Neural crest cell (in vitro differentiated cells): ENCODE data around the gene ADARB1. TPM values are rescaled to one million over a fixed set of nuclear protein-coding genes. Genes with fewer than 3 reads are reported as not detected.

Experiments
- DNase-seq: peaks from one replicate; pipeline ENCODE4 v3.0.0; 2021; ENCODE audit warnings: low read depth, mixed read lengths, low spot score
- H3K27ac Mint-ChIP-seq: one replicate; pipeline ENCODE4 v1.8.0; 2021; ENCODE audit warnings: mild to moderate bottlenecking, mixed read lengths; ENCODE audit not compliant: unreplicated experiment
- H3K27me3 Mint-ChIP-seq: 2 replicates; pipeline ENCODE4 v1.8.0; 2021; ENCODE audit warnings: low read depth, mild to moderate bottlenecking, mixed read lengths
- H3K36me3 Mint-ChIP-seq: 2 replicates; pipeline ENCODE4 v1.8.0; 2021; ENCODE audit warnings: low read depth, mild to moderate bottlenecking, mixed read lengths
- H3K4me1 Mint-ChIP-seq: 2 replicates; pipeline ENCODE4 v1.8.0; 2021; ENCODE audit warnings: mixed read lengths
- H3K4me3 Mint-ChIP-seq: one replicate; pipeline ENCODE4 v1.8.0; 2021; ENCODE audit warnings: mild to moderate bottlenecking, mixed read lengths
- H3K9me3 Mint-ChIP-seq: 2 replicates; pipeline ENCODE4 v1.8.0; 2021; ENCODE audit warnings: mixed read lengths
- total RNA-seq: library from RNA; stranded (reverse); gene quantifications from 2 replicates; pipeline ENCODE4 v1.2.1, GENCODE V29; 2021
- TF ChIP-seq, protein P1 (sequence below): fragments of 200-600 bp; sonication (generic); conservative IDR thresholded peaks from 2 replicates; pipeline ENCODE4 v1.5.0; 2021; ENCODE audit warnings: antibody characterized with exemption, mild to moderate bottlenecking

ADARB1 gene
- total RNA-seq, 1 donor from 2014 or later, result 21.0 TPM

DNA sequence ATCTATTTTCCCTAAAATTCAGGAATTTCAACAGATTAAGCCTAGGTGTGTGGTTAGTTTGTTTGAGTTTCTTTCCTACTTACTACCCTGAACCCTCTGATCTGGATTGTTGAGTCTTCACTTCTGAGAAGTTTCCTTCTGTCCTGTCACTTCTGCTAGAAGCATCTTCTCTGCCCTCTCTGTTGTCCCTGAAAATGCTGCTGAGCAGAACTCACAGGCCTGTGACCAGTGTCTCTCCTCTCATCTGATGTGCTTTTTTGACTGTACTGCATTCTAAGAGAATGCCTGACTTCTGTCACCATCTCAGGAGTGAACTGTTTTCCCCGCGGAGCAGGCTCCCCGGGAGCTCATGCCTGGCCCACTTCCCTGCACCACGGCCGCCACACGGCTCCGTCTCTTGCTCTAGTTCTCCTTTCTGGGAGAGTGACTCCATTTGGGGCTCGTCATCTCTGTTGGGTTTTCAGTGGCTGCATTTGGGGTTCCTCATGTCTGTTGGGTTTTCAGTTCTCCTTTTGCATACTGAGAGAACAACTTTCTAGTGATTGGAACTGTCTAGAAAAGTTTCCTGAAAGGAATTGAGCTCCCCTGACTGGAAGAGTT, 135.4 kb downstream of the ADARB1 start:
- no peak overlapping the region for H3K27ac Mint-ChIP-seq

DNA sequence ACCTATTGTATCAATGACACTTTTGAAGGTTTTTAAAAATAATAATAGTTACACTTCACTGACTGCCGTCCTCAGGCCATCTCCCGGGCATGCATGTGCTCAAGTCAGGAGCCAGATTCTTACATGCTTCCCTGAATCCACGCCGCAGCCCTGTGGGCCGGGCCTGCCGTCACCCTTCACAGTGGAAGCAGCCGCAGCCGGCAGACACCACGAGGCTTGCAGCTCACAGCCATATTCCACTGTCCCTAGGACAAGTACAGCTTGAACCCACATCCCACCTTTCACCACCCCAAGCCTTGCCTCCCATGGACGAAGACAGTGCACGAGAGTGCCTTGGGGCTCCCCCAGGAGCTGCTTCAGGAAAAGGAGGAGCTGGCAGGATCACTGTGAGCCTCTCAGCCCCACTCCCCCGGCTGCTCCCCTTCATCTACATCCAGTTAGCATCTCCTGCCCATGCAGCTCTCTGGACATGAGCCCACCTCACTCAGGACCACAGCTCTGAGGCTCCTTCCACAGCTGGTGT, 136.1 kb downstream of the ADARB1 start:
- Mint-ChIP-seq H3K4me1 (no peaks in the 10 kb centered on the region), H3K4me3 (no peak overlapping the region), H3K27me3 (no peaks in the 10 kb centered on the region), H3K9me3 (peaks cover 4% of the 10 kb centered on the region), H3K27ac (no peak overlapping the region), H3K36me3 (peaks cover 2% of the 10 kb centered on the region)
- DNase-seq, result no peak
- TF ChIP-seq, protein P1, sequence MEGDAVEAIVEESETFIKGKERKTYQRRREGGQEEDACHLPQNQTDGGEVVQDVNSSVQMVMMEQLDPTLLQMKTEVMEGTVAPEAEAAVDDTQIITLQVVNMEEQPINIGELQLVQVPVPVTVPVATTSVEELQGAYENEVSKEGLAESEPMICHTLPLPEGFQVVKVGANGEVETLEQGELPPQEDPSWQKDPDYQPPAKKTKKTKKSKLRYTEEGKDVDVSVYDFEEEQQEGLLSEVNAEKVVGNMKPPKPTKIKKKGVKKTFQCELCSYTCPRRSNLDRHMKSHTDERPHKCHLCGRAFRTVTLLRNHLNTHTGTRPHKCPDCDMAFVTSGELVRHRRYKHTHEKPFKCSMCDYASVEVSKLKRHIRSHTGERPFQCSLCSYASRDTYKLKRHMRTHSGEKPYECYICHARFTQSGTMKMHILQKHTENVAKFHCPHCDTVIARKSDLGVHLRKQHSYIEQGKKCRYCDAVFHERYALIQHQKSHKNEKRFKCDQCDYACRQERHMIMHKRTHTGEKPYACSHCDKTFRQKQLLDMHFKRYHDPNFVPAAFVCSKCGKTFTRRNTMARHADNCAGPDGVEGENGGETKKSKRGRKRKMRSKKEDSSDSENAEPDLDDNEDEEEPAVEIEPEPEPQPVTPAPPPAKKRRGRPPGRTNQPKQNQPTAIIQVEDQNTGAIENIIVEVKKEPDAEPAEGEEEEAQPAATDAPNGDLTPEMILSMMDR, result no peak

More for the DNA sequence above, 135.4 kb downstream of the ADARB1 start:
- no peak overlapping the region for H3K4me3 Mint-ChIP-seq
- TF ChIP-seq, protein P1, result no peak
- no peaks in the 10 kb centered on the region for H3K4me1 Mint-ChIP-seq
- DNase-seq, result no peak
- no peaks in the 10 kb centered on the region for H3K27me3 Mint-ChIP-seq
- peaks cover 2% of the 10 kb centered on the region for H3K9me3 Mint-ChIP-seq
- H3K36me3 Mint-ChIP-seq, result peaks cover 2% of the 10 kb centered on the region

DNA sequence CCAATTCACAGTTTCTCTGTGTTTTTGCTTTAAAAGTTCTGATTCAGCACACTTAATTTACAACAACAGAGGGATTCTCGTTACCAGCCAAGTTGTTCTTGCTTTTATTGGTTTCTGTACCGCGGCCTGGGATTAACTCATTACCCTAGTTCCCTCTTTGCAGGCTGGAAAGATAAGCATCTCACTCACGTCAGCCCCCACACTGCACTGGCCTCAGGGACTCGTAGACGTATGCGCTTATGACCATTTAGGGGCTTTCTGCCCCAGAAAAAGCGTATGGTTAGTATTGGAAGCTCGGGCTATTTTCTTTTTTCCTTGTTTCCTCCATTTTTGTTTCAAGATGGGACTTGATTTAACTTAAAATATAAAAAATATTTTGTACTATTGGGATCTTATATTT, 137.3 kb downstream of the ADARB1 start:
- no peak for DNase-seq
- Mint-ChIP-seq H3K4me3 (no peak overlapping the region), H3K27me3 (no peaks in the 10 kb centered on the region), H3K27ac (no peak overlapping the region), H3K9me3 (peaks cover 5% of the 10 kb centered on the region), H3K4me1 (no peaks in the 10 kb centered on the region), H3K36me3 (peaks cover 2% of the 10 kb centered on the region)
- TF ChIP-seq, protein P1, result no peak

DNA sequence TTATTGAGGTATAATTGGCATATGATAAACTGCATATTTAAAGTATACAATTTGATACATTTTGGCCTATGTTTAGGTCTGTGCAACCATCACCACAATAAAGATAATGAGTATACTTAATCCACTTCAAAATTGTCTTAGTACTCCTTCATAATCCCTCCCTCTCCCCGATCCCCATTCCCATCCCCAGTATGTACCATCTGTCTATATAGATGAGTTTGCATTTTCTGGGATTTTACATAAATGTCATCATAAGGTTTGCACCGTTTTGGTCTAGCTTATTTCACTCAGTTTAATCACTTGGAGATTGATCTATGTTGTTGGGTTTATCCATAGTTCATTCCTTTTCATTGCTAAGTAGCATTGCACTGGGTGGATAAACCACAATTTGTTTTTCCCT, 139.0 kb downstream of the ADARB1 start:
- TF ChIP-seq, protein P1, result no peak
- Mint-ChIP-seq H3K9me3 (peaks cover 13% of the 10 kb centered on the region), H3K4me3 (no peak overlapping the region), H3K27ac (no peak overlapping the region), H3K4me1 (no peaks in the 10 kb centered on the region), H3K27me3 (no peaks in the 10 kb centered on the region), H3K36me3 (peaks cover 18% of the 10 kb centered on the region)
- no peak for DNase-seq

DNA sequence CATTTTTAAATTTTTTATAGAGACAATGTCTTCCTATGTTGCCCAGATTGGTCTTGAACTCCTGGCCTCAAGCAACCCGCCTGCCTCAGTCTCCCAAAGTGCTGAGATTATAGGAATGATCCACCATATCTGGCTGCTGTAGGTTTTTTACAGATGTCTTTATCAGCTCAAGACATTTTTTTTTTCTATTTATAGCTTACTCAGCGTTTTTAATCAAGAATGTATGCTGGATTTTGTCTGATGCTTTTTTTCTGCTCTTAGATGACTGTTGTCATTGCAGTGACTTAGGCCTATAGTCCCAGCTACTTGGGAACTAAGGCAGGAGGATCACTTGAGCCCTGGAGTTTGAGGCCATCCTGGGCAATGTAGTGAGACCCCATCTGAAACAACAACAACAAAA, 140.8 kb downstream of the ADARB1 start:
- Mint-ChIP-seq H3K4me1 (no peaks in the 10 kb centered on the region), H3K36me3 (peaks cover 19% of the 10 kb centered on the region), H3K27me3 (no peaks in the 10 kb centered on the region), H3K9me3 (peaks cover 13% of the 10 kb centered on the region), H3K27ac (no peak overlapping the region), H3K4me3 (no peak overlapping the region)
- DNase-seq, result no peak
- TF ChIP-seq, protein P1, result no peak
